Measurements from ENCODE around the gene NIPAL3. TPM values are rescaled to one million over a fixed set of nuclear protein-coding genes. Genes with fewer than 3 reads are reported as not detected.

Gene NIPAL3
- polyA plus RNA-seq, 1 donor from 2014 or later = 9.6 TPM

- Histone ChIP-seq H3K4me3 (ENCODE audit: low read length) (no peak overlapping the region), H3K36me3 (ENCODE audit: insufficient read depth, low read length) (no peaks in the 10 kb centered on the region), H4K20me1 (ENCODE audit: insufficient read depth) (no peaks in the 10 kb centered on the region), H3F3A (ENCODE audit: insufficient read depth, low read length, poor library complexity, severe bottlenecking) (no peaks in the 10 kb centered on the region), H3K27ac (ENCODE audit: low read length) (no peak overlapping the region), H2AFZ (ENCODE audit: low read depth, low read length) (no peak overlapping the region), H3K27me3 (ENCODE audit: insufficient read depth, low read depth, low read length) (no peaks in the 10 kb centered on the region), H3K9me3 (ENCODE audit: low read length) (no peaks in the 10 kb centered on the region), H3K9ac (ENCODE audit: low read length) (no peak overlapping the region), H3K79me2 (replicated peaks; ENCODE audit: insufficient read depth, low read length) (no peaks in the 10 kb centered on the region), H3K4me2 (ENCODE audit: low read length) (no peak overlapping the region), H3K9me2 (ENCODE audit: insufficient read depth, low read length) (no peaks in the 10 kb centered on the region)
- TF ChIP-seq MXI1 (conservative IDR thresholded peaks at IDR 0.05; ENCODE audit: poor library complexity, severe bottlenecking) (no peak), EZH2 (IDR thresholded peaks at IDR 0.05; ENCODE audit: borderline replicate concordance, insufficient read depth, low read length, poor library complexity, severe bottlenecking) (no peak), RAD21 (conservative IDR thresholded peaks at IDR 0.05) (no peak), POLR2AphosphoS5 (IDR thresholded peaks at IDR 0.05) (no peak), TAF1 (IDR thresholded peaks at IDR 0.05; ENCODE audit: low read depth) (no peak), EP300 (conservative IDR thresholded peaks at IDR 0.05; ENCODE audit: poor library complexity, severe bottlenecking) (no peak), CTCF (IDR thresholded peaks at IDR 0.05; ENCODE audit: poor library complexity, severe bottlenecking) (no peak), REST (IDR thresholded peaks at IDR 0.05; ENCODE audit: borderline replicate concordance) (no peak), SMC3 (conservative IDR thresholded peaks at IDR 0.05; ENCODE audit: poor library complexity) (no peak)
Measured at GRCh38 chr1:24383381-24383940, 32.1 kb upstream of the NIPAL3 start.

- Histone ChIP-seq H3K4me2 (ENCODE audit: low read length) (no peak overlapping the region), H3F3A (ENCODE audit: insufficient read depth, low read length, poor library complexity, severe bottlenecking) (no peaks in the 10 kb centered on the region), H3K36me3 (ENCODE audit: insufficient read depth, low read length) (no peaks in the 10 kb centered on the region), H2AFZ (ENCODE audit: low read depth, low read length) (no peak overlapping the region), H3K9me2 (ENCODE audit: insufficient read depth, low read length) (no peaks in the 10 kb centered on the region), H3K9me3 (ENCODE audit: low read length) (no peaks in the 10 kb centered on the region), H3K79me2 (replicated peaks; ENCODE audit: insufficient read depth, low read length) (no peaks in the 10 kb centered on the region), H3K27me3 (ENCODE audit: insufficient read depth, low read depth, low read length) (no peaks in the 10 kb centered on the region), H4K20me1 (ENCODE audit: insufficient read depth) (no peaks in the 10 kb centered on the region), H3K9ac (ENCODE audit: low read length) (no peak overlapping the region), H3K27ac (ENCODE audit: low read length) (no peak overlapping the region), H3K4me3 (ENCODE audit: low read length) (no peak overlapping the region)
- no peak for TF ChIP-seq RAD21 (conservative IDR thresholded peaks at IDR 0.05)
- no peak for TF ChIP-seq MXI1 (conservative IDR thresholded peaks at IDR 0.05; ENCODE audit: poor library complexity, severe bottlenecking)
- no peak for TF ChIP-seq POLR2AphosphoS5 (IDR thresholded peaks at IDR 0.05)
- TF ChIP-seq EP300 (conservative IDR thresholded peaks at IDR 0.05; ENCODE audit: poor library complexity, severe bottlenecking) = no peak
Measured at GRCh38 chr1:24384251-24385090, 31.1 kb upstream of the NIPAL3 start.
